HG02588 (cell line): ENCODE data around the gene NOXA1.
"Not testable (repeated sequence)": the region's sequence is repeated elsewhere in the genome, so short reads cannot be mapped to it uniquely, and the experiment has no call there.

Source experiments
- ATAC-seq: cut with Tn5 transposase; IDR thresholded peaks from one replicate; pipeline ENCODE4 v1.9.1; 2021; ENCODE audit warnings: mild to moderate bottlenecking, moderate library complexity; ENCODE audit not compliant: unreplicated experiment

Gene NOXA1

DNA sequence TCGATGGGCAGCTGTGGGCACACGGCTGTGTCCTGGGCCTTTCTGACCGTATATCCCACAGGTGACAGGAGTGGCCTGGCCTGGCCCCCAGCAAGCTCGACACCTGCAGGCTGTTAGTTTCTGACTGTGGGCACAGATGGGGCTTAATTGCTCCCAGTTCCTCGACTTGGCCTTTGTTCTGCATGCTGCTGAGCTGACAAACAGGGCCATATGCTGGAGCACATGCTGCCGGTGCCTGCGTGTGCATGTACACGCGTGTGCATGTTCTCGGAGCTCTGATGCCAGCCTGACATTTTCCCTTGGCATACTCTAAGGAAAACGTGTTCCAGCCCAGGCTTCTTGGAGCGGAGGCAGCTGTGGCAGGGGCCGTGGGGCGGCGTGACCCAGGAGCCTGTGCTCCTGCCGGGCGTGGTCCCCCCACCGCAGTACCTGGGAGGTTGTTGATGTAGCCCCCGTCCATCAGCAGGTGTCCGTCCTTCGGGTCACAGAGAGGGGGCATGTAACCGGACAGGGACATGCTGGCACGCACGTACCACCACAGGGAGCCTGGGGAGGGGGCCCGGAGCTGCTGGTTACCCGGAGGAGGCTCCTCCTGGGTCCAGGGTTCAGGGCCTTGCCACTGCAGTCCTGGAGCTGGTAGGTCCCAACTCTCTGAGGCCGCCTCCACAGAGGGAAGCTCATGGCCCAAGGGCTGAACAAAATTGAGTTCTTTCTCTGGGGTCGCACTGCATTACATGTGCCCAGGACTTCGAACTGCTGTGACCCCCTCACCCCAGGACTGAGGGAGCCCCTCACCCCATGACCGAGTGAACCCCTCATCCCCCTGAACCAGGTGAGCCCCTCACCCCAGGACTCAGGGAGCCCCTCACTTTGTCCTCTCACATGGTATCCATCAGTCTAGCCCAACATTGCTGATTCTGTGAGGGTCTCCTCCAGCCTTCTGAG lies 40.1 kb downstream of the NOXA1 start:
- ATAC-seq: no peak

DNA sequence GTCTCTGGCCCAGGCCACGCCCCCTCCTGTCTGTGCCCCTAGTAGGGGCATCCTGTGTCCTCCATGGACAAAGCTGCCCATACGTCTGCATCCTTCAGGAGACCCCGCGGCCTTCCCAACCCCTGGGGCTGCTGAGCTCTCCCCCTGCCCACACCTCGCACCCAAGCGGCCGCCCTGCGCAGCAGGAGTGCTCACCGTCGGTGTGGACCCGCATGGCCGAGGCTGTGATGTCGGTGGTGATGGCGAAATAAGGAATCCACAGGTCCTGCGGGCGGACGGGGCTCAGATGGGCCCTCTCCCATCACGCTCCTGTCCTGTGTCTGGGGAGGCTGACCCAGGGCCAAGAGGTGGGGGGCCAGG lies 40.7 kb downstream of the NOXA1 start:
- ATAC-seq: no peak

DNA sequence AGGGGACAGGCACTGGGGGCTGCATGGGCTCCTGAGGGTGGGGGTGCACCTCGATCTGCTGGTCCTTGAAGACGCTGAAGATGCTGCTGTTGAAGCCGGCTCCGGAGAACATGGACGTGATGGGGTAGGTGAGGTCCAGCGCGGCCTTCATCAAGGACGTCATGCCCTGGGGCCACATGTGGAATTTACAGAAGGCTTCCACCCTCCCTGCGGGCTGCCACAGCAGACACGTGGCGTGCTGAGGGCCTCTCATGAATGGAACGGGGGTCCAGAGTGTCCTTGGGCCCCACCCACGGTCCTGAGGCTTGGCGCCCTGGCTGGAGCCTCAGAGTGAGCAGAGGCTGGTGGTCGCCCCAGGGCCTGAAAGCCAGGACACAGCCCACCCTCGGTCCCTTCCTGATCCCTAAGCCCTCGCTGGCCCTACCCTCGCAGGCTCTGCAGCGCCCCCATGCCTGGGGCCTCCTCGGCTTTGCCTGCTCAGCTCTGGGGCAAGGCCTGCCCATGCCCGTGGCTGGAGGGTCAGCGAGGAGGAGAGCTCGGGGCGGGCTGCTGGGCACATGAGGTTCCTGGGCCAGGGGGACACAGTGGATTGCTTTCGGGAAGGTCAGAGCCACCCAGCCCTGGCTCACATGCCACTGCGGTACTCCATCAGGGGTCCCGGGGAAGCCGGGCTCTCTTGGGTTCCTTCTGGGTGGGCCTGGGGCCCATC lies 41.3 kb downstream of the NOXA1 start:
- ATAC-seq: no peak

DNA sequence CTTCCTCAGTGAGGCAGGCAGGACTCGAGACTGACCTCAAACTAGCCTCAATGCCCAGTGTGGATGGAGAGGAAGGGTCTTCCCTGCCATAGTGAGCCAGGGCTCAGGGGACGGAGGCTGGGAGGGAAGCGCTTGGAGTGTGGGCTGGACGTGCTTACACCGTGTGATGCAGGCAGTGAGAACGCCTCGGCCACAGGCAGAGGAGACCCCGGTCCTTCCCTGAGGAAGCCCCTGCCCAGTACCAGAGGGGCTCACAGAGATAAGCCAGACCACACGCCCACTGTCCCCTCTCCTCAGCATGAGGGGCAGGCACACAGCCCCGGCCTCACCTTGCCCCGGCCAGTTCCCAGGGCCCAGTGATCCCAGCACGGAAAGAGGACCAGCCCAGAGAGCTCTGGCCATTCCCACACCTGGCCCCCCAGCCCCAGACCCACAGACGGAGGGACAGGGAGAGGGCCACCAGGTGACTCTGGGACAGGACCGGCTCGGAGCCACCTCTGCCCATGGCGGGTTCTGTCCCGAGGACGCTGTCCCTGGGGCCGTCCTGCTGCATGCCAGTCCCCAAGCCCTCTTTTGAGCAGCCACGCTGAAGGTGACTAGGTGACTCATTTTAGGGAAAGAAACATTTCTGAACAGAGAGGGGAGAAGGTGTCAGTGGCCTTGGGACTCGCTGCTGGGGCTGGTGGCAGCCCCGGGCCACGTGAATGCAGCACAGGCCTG lies 42.0 kb downstream of the NOXA1 start:
- no peak for ATAC-seq

DNA sequence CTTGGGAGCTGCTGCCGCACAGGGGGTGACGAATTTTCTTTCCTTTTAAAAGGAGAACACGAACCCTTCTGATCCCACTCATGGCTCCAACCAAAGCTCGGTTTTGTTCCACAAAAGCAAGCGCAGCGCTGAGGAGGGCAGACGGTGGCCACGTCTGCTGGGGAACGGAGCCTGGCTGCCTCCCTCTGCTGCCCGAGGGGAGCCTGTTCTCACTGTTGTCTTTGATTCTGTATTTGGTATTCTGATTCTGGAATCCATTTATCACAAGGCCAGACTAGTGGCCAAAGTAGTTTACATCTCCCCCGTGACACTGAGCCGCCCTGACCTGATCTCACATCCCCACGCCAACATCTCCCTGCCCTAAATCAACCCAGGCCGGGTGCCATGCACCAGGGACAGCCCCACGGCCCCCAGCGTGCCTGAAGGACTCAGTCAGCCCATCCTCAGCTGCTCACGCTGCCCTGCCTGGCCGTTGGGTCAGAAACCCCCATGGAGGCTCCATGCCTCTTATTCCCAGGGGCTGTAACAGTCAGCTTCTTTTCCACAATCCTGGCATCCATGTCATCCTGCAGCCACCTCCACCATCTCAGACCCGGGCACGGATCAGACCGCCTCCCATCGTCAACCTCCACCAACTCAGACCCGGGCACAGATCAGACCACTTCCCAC lies 42.7 kb downstream of the NOXA1 start:
- ATAC-seq: no peak

DNA sequence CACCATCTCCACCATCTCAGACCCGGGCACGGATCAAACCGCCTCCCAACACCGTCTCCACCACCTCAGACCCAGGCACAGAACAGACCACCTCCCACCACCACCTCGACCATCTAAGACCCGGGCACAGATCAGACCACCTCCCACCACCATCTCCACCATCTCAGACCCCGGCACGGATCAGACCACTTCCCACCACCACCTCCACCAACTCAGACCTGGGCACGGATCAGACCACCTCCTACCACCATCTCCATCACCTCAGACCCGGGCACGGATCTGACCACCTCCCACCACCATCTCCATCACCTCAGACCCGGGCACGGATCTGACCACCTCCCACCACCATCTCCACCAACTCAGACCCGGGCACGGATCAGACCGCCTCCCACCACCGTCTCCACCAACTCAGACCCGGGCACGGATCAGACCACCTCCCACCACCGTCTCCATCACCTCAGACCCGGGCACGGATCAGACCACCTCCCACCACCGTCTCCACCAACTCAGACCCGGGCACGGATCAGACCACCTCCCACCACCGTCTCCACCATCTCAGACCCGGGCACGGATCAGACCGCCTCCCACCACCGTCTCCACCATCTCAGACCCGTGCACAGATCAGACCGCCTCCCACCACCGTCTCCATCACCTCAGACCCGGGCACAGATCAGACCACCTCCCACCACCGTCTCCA lies 43.3 kb downstream of the NOXA1 start:
- not testable (repeated sequence) for ATAC-seq

DNA sequence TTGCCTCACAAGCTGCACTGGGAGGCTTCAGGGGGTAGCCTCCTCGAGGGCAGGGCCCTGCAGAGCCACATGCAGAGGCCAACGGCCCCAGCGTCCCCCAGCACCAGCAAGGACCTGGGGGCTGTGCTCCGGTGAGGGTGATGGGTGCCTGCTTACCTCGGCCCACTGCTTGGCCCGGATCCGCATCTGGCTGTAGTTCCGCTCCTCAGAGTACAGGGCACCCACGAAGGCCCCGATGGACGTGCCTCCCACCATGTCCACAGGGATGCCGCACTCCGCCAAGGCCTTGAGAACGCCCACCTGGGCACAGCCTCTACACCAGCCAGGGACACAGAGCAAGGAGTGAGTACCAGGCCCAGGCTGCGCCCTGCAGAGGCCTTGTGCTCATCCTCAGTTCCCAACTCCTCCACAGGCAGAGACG lies 44.0 kb downstream of the NOXA1 start:
- no peak for ATAC-seq

DNA sequence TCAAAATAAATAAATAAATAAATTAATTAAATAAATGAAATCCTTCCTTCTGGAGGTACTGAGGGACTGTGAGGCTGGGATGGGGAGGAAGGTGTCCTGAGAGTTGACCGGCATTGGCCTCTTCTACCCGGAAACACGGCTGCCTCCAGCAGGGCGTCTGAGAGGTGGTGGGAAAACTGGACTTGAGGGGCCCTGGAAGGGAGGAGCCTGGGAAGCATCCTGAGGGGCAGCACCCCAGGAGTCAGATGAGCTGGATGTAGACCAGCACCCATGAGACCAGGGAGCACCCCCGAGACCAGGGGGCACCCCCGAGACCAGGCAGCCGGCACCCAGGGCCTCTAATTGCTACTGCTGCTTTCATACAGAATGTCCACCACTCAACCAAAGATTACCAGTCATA lies 44.7 kb downstream of the NOXA1 start:
- ATAC-seq: no peak

DNA sequence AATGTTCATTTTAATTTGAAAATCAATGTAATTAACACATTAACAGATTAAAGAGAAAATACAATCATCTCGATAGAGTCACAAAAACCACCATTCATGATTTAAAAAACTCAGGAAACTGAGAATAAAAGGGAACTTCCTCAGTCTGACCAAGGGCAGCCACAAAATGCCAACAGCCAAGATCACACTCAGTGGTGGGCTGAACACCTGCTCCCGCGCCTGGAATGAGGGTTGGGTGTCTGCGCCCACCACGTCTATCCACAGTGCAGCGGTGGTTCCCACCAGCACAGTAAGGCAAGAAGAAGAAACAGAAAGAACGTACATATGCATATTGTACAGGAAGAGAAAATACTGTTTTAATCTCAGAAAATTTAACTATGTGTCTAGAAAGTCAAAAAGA lies 47.6 kb downstream of the NOXA1 start:
- no peak for ATAC-seq

DNA sequence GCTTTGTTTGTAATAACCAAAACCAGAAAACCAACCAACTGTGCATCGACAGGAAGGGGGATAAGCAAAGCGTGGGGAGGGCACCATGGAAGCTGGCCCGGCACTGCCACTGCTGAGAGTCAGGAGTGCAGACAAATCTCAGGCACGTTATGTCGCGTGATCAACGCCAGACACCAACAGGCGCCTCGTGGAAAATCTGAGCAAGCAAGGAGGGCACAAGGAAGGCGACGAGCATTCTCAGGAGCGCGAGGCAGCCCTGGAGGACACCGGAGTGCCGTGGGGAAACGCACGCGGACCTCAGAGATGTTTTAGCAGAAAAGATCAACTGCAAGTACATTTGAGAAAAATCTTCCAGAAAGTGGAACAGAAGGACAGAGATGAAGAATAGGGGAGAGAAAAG lies 51.1 kb downstream of the NOXA1 start:
- no peak for ATAC-seq

DNA sequence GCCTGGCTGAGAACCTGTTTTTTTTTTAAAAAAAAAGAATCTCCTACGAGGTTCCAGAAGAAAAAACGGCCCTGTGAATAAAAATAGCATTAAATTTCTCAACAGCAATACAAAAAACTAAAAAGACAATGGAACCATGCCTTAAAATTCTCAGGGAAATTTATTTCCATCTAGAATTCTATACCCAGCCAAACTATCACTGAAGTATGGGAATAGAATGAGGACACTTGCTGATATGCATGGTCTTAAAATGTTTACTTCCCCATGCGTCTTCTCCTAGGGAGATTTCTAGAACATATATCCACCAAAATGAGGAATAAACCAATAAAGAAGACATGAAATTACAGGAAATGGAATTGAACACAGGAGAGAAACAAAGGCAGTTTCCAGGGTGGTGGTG lies 52.5 kb downstream of the NOXA1 start:
- no peak for ATAC-seq

DNA sequence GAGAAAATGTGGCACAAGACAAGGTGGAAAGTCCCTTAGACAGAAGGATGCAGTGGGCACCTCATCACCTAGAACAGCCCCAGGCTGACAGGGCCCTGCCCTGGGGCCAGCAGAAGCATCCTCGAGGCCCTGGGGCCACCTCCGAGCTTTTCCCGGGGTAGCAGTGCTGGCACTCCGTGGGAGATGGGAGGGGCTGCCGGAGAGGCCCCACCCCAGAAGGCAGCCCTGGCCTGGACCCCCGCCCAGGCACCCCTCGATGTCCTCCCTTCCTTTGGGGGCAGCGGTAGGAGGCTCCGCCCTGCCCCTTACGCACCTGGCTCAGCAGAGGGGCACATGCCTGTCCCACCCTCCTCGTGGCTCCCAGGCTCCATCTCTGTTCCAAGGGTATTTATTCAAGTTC lies 53.7 kb downstream of the NOXA1 start:
- no peak for ATAC-seq

DNA sequence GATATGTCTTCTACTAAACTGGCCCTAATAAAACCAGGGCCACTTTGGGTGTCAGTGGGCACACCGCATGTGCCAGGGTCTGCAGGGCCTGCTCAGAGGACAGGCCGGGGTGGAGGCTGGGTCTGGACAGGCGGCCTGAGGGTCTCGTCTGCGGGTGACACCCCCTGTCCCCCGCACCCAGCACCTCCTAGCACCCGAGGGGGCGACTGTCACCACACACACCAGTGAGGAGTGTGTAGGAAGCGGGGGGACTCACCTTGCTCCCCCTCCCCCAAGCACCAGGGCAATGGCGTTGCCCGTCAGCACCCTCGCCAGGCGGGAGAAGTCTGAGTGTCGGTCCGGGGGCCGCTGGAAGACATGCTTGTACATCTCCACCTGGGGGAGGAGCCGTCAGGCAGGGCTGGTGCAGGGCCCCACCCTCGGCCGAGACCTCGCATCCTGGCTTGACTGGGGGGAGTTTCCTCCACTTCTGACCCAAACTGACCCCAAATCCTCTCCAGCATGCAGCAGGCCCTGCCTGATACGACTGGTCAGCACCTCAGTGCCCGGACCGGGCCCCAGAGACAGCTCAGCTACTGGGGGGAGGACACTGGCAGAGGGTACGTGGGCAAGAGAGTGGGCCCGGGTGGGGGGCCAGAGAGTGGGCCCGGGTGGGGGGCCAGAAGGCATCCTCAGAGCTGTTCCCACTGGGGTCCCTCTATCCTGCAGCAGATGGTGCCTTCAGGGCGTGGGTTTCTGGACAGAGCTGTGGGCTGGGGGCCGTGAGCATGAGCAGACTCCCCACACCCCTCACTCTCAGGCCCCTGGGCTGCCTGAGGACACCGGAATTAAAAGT lies 54.8 kb downstream of the NOXA1 start:
- no peak for ATAC-seq

DNA sequence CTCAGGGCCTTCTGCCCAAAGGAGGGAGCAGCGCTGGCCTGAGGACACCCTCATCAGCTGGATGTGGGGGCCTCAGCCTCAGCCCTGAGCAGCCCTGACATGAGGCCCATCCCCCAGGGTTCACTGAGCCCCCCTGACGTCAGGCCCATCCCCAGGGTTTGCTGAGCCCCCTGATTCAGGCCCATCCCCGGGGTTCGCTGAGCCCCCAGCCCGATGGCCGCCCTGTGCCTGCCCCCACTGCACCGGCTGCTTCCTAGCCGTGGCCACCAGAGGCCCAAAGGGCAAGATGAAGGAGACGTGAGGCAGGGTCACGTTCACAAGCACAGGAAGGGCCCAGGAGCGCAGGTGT lies 55.4 kb downstream of the NOXA1 start:
- no peak for ATAC-seq

DNA sequence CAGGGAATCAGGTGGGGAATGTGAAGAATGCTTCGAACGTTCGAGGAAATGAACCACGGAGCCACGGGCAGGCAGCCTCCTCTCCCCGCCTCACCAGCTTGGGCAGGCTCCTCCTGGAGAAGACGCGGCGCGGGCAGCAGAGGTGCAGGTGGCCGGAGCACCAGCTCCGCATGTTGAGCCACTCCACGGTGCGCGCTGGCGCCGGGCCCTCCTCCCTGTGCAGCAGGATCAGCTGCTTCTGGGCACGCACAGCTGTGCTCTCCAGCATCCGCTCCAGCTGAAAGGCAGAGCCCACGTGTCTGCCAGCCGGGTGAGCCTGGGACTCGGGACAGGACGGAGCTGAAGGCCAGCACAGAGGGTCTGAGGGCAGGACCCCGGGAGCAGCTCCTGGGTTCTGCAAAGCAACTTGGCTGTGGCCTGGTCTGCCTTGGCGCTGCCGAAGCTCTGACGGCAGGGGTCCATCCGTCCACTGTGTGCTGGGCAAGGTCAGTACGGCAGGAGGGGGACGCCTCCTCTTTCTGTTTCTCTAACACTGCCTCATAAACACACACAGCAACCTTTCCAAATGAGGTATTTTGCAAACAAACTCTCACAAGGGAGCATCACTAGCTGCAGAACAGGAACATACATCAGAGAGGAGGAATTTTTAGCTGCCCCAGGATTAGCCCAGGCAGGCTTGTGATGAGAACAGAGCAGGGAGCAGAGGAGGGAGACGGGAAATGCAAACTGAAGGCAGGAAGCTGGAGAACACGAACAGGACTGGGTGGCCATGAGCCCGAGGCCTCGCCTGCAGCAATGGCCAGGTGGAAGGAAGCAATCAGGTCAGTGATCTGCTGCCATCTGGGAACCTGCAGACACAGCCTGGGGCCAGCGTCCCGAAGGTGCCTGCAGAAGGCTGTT lies 56.0 kb downstream of the NOXA1 start:
- no peak for ATAC-seq

DNA sequence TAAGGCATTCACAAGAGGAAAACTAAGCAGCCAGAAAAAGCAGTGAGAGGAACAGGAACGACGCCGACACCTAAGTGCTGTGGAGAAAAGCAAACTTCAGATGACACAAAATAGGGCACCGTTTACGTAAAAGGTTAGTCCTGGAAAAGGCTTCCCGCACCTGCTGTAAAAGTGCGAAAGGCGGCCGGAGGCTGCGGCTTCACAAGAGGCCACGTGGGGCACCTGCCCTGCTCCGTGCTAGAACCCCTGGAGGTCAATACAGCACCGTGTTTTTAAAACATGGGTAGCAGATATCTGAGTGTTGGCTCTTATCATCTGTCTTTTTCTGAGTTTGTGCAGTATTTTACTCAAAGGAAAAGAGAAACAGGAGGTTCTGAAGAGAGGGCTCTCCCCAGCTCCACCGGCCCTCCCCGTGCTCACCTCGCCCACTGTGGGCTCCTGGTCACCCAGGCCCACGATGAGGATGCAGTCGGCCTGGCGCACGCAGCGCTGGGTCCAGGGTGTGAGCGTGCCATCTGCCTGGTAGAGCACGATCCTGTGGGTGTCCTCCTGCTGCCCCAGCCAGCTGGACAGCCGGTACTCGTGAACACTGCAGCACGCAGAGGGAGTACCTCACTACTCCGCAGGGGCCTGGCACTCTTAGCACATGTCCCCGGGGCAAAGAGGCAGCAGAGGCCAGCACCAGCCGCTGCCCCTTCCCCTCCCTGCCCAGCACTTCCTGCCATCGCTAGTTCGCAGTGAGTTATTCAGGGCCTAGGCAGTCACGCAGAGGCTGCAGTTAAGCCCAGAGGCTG lies 56.9 kb downstream of the NOXA1 start:
- no peak for ATAC-seq

DNA sequence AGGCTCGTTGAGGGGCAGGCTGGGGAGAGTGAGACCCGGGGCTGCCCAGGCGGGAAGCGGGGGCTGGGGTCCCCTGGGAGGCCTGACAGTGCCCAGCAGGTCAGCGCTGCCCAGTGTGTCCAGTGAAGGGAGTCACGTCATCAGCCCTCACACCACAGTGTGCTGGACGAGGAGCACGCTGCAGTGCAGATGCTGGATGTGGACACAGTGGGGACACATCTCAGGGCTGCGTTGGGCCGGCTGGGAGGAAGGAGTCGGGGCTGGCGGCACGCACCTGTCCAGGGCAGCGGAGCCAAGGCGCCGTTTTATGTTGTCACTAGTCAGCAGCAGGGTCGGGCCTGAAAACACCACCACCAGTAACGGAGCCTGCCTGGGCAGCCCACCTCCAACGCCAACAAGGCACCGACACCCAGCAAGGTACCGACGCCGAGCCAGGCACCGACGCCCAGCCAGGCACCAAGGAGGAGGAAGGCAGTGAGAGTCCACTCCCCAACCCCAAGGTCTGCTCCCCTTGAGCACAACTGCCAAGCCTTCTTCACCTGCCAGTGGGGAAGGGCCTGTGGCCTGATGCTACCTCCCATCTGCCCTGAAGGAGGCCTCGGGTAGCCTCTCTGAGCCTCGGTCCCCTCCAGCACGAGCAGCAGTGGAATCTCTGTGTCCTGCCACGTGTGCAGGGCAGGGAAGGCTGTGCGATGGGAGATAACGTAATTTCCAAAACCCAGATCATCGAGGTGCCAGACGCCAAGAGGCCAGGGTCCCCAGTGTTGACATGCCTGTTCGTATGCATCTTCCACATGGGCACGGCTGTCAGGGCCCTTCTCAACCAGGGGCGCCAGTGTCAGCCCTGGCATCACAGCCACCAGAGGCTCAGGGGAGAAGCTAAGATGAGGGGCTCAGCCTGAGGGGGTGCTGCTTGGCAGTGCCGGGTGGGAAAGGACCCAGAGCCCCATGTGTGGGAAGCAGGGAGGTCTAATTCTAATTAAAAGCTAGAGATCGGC lies 57.8 kb downstream of the NOXA1 start:
- no peak for ATAC-seq
